OCI-LY7 (cell line): ENCODE measurements around the gene BCL10. TPM values are rescaled to one million over a fixed set of nuclear protein-coding genes. Genes with fewer than 3 reads are reported as not detected.

Experiments
- BruUV-seq: library from RNA; stranded (reverse); fragments of 400-500 nt; replicated peaks from 2 replicates; lab custom pipeline; 2021; lab: Mats Ljungman, UMichigan
- CTCF ChIA-PET: fragments of 300-600 bp; sonication (Branson Sonifier 250); formaldehyde crosslinking; loops from one replicate; lab custom pipeline; 2022; ENCODE audit warnings: antibody characterized with exemption; ENCODE audit not compliant: unreplicated experiment; lab: Charles Lee
- POLR2A ChIA-PET: fragments of 300-600 bp; sonication (Branson Sonifier 250); formaldehyde crosslinking; loops from one replicate; lab custom pipeline; 2022; ENCODE audit warnings: antibody characterized with exemption; lab: Charles Lee
- DNase-seq: peaks from one replicate; pipeline ENCODE4 v3.0.0-alpha.2; 2015; ENCODE audit warnings: low spot score
- H2AFZ ChIP-seq: fragments of 200-600 bp; sonication (generic), shearing (Covaris generic); 2 replicates; pipeline ENCODE4 v1.6.1; 2014; ENCODE audit warnings: mild to moderate bottlenecking, antibody characterized with exemption, low read length, moderate library complexity
- H3K27ac ChIP-seq: fragments of 200-600 bp; sonication (generic); 2 replicates; pipeline ENCODE4 v1.5.1; 2014; ENCODE audit warnings: mixed run types, low read depth, mild to moderate bottlenecking, moderate library complexity, low read length, inconsistent platforms; ENCODE audit not compliant: poor library complexity, severe bottlenecking
- H3K36me3 ChIP-seq: fragments of 200-600 bp; sonication (generic); 2 replicates; pipeline ENCODE4 v1.6.1; 2014; ENCODE audit warnings: mild to moderate bottlenecking, antibody characterized with exemption, low read length, moderate library complexity, mixed read lengths; ENCODE audit not compliant: insufficient read depth
- H3K4me1 ChIP-seq: fragments of 200-600 bp; sonication (generic); 2 replicates; pipeline ENCODE4 v1.5.1; 2014; ENCODE audit warnings: mild to moderate bottlenecking, low read length; ENCODE audit not compliant: insufficient read depth, poor library complexity, severe bottlenecking
- H3K4me2 ChIP-seq: fragments of 200-600 bp; sonication (generic); 2 replicates; pipeline ENCODE4 v1.6.1; 2014; ENCODE audit warnings: mild to moderate bottlenecking, low read length
- H3K4me3 ChIP-seq: fragments of 200-600 bp; sonication (generic); 2 replicates; pipeline ENCODE4 v1.5.1; 2014; ENCODE audit warnings: mild to moderate bottlenecking, low read depth, low read length; ENCODE audit not compliant: poor library complexity, severe bottlenecking
- H3K79me2 ChIP-seq: fragments of 200-600 bp; sonication (generic); 2 replicates; pipeline ENCODE4 v1.6.1; 2016; ENCODE audit warnings: low read depth, mild to moderate bottlenecking, low read length, moderate library complexity, mixed read lengths; ENCODE audit not compliant: insufficient read depth
- H3K9me2 ChIP-seq: fragments of 200-600 bp; sonication (generic); 2 replicates; pipeline ENCODE4 v1.6.1; 2016; ENCODE audit warnings: mild to moderate bottlenecking, low read length, mixed read lengths; ENCODE audit not compliant: insufficient read depth
- H3K9me3 ChIP-seq: fragments of 200-600 bp; sonication (generic); 2 replicates; pipeline ENCODE4 v1.6.1; 2014; ENCODE audit warnings: mild to moderate bottlenecking, mixed run types, low read length, mixed read lengths
- H4K20me1 ChIP-seq: fragments of 200-600 bp; sonication (generic); 2 replicates; pipeline ENCODE4 v1.6.1; 2014; ENCODE audit warnings: mild to moderate bottlenecking, antibody characterized with exemption, low read length, moderate library complexity, mixed read lengths; ENCODE audit not compliant: insufficient read depth
- EZH2phosphoT487 ChIP-seq: fragments of 200-600 bp; sonication (generic); IDR thresholded peaks from 2 replicates; pipeline ENCODE4 v1.6.1; 2018; ENCODE audit warnings: low read depth, borderline replicate concordance, mild to moderate bottlenecking, mixed run types, antibody characterized with exemption, low read length, moderate library complexity, mixed read lengths
- intact Hi-C: fragments of 100-400 bp; cut with micrococcal nuclease; formaldehyde crosslinking; loops from one replicate; pipeline ENCODE4 v1.10.0; 2022; ENCODE audit not compliant: unreplicated experiment
- total RNA-seq, 2 experiments: library from RNA; depleted of rRNA in 1 of 2; stranded (reverse); fragments of >200 nt in 1 of 2; shearing (Covaris generic) in 1 of 2; gene quantifications; 2 replicates each; pipeline ENCODE4 v1.2.3, GENCODE V29; 2014 to 2022
- TF ChIP-seq, protein P1 (sequence below): fragments of 200-600 bp; sonication (generic); conservative IDR thresholded peaks from 2 replicates; pipeline ENCODE4 v1.5.1; 2014; ENCODE audit warnings: mild to moderate bottlenecking, antibody characterized with exemption, low read length, moderate library complexity, mixed read lengths

The BCL10 gene
- total RNA-seq, 2 experiments from 2014 or later: 17.4 to 29.0 TPM

GRCh38 chr1:85245456-85245855 is 31.0 kb downstream of the BCL10 start:
- H3K4me1 ChIP-seq: no peaks in the 10 kb centered on the region
- no peak overlapping the region for H3K27ac ChIP-seq
- no TSS peak for BruUV-seq
- no peaks in the 10 kb centered on the region for H4K20me1 ChIP-seq
- CTCF ChIA-PET: interaction anchor here (1.6 kb wide), 1 partner anchor 14 kb away, joined by 5 read pairs; the partner anchor contains the start of gene C1orf52
- no peak overlapping the region for H3K4me2 ChIP-seq
- peaks cover 8% of the 10 kb centered on the region for H3K36me3 ChIP-seq
- H3K9me3 ChIP-seq: no peaks in the 10 kb centered on the region
- TF ChIP-seq EZH2phosphoT487: no peak
- TF ChIP-seq, protein P1, sequence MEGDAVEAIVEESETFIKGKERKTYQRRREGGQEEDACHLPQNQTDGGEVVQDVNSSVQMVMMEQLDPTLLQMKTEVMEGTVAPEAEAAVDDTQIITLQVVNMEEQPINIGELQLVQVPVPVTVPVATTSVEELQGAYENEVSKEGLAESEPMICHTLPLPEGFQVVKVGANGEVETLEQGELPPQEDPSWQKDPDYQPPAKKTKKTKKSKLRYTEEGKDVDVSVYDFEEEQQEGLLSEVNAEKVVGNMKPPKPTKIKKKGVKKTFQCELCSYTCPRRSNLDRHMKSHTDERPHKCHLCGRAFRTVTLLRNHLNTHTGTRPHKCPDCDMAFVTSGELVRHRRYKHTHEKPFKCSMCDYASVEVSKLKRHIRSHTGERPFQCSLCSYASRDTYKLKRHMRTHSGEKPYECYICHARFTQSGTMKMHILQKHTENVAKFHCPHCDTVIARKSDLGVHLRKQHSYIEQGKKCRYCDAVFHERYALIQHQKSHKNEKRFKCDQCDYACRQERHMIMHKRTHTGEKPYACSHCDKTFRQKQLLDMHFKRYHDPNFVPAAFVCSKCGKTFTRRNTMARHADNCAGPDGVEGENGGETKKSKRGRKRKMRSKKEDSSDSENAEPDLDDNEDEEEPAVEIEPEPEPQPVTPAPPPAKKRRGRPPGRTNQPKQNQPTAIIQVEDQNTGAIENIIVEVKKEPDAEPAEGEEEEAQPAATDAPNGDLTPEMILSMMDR: no peak
- intact Hi-C loops: no loop called here
- no peak overlapping the region for H2AFZ ChIP-seq
- no peak overlapping the region for H3K4me3 ChIP-seq
- POLR2A ChIA-PET: interaction anchor here (1.0 kb wide), 1 partner anchor 13 kb away, joined by 3 read pairs; no protein-coding TSS in a partner anchor
- no peaks in the 10 kb centered on the region for H3K79me2 ChIP-seq
- DNase-seq: no peak
- H3K9me2 ChIP-seq: no peaks in the 10 kb centered on the region

- H3K9me3 ChIP-seq: no peaks in the 10 kb centered on the region
- H3K36me3 ChIP-seq: no peaks in the 10 kb centered on the region
- H3K79me2 ChIP-seq: no peaks in the 10 kb centered on the region
- BruUV-seq: no TSS peak
- no peak overlapping the region for H3K27ac ChIP-seq
- CTCF ChIA-PET: interaction anchor here (1.6 kb wide), 1 partner anchor 15 kb away, joined by 5 read pairs; the partner anchor contains the start of gene C1orf52
- no peaks in the 10 kb centered on the region for H4K20me1 ChIP-seq
- DNase-seq: no peak
- no peak overlapping the region for H3K4me2 ChIP-seq
- no peak for TF ChIP-seq EZH2phosphoT487
- TF ChIP-seq, protein P1: no peak
- H2AFZ ChIP-seq: peak overlapping the region; percentile 17; the same call in 1 of the 2 replicates
- POLR2A ChIA-PET: interaction anchor here (0.6 to 1.2 kb wide), 4 partner anchors 14 to 1884 kb away, joined by 3 to 4 read pairs (median 3); no protein-coding TSS in a partner anchor
- H3K9me2 ChIP-seq: no peaks in the 10 kb centered on the region
- no peaks in the 10 kb centered on the region for H3K4me1 ChIP-seq
- H3K4me3 ChIP-seq: no peak overlapping the region
- intact Hi-C loops: no loop called here
Measured at GRCh38 chr1:85244271-85245061, 32.0 kb downstream of the BCL10 start.
